Heart right ventricle (tissue), 16 donors: Measurements from ENCODE around the gene WDR1. TPM values are rescaled to one million over a fixed set of nuclear protein-coding genes. Genes with fewer than 3 reads are reported as not detected.

Experiments
- ATAC-seq, 8 donors: fragments of 200-7000 bp; cut with Tn5 transposase; one replicate each; pipeline ENCODE4 v1.9.1; 2020; ENCODE audit warnings: mild to moderate bottlenecking in 8 of 8, moderate library complexity in 8 of 8, moderate number of reproducible peaks in 1 of 8
- DNase-seq, 2 donors: peaks; one replicate each; pipeline ENCODE4 v3.0.0-alpha.2; 2020
- H3K27ac ChIP-seq, 10 donors: fragments of 200-600 bp; sonication (generic) in 2 of 10; one replicate each; pipeline versions ENCODE4 v1.5.0 to v1.8.0; 2020 to 2022; ENCODE audit warnings: mild to moderate bottlenecking in 3 of 10
- H3K27me3 ChIP-seq, 7 donors: fragments of 200-600 bp; one replicate each; pipeline ENCODE4 v1.8.0; 2021 to 2022; ENCODE audit warnings: mild to moderate bottlenecking in 2 of 7
- H3K36me3 ChIP-seq, 9 donors: fragments of 200-600 bp; sonication (generic) in 1 of 9; one replicate each; pipeline versions ENCODE4 v1.5.0 to v1.8.0; 2020 to 2022; ENCODE audit warnings: mild to moderate bottlenecking in 2 of 9
- H3K4me1 ChIP-seq, 9 donors: fragments of 200-600 bp; sonication (generic) in 1 of 9; one replicate each; pipeline versions ENCODE4 v1.5.0 to v1.8.0; 2020 to 2022; ENCODE audit warnings: mild to moderate bottlenecking in 4 of 9
- H3K4me3 ChIP-seq, 10 donors: fragments of 200-600 bp; sonication (generic) in 2 of 10; one replicate each; pipeline versions ENCODE4 v1.5.0 to v1.8.0; 2020 to 2022; ENCODE audit warnings: mild to moderate bottlenecking in 7 of 10, moderate library complexity in 2 of 10
- H3K9me3 ChIP-seq, 11 donors: fragments of 200-600 bp in 10 of 11; sonication (generic) in 2 of 11; one replicate each; pipeline versions ENCODE4 v1.5.0 to v1.8.0; 2013 to 2022; ENCODE audit warnings: mild to moderate bottlenecking in 2 of 11, control low read depth in 1 of 11, moderate library complexity in 1 of 11
- CTCF ChIP-seq, 9 donors: fragments of 200-600 bp; sonication (generic) in 2 of 9; IDR thresholded peaks; one replicate each; pipeline versions ENCODE4 v1.5.0 to v1.8.0; 2021 to 2022; ENCODE audit warnings: antibody characterized with exemption in 9 of 9, mild to moderate bottlenecking in 5 of 9, moderate library complexity in 1 of 9
- WGBS, 2 donors: extraction: QIAGEN DNeasy Blood & Tissue Kit; methylation state at CpG; one replicate each; pipeline ENCODE4 v1.1.7; 2013; ENCODE audit warnings: inconsistent platforms in 1 of 2; 5-methylcytosine and 5-hydroxymethylcytosine counted together
- intact Hi-C, 10 donors: fragments of 100-400 bp; cut with DNase I; formaldehyde crosslinking; loops; one replicate each; pipeline versions ENCODE4 v1.11.1 to v1.14.2; 2022
- microRNA-seq, 2 donors: library from miRNA; unstranded; fragments of <30 nt; microRNA quantifications; one replicate each; pipeline ENCODE4 v1.2.0, GENCODE V29; 2021
- polyA plus RNA-seq, 2 donors: library from polyadenylated mRNA; stranded (reverse); fragments of 200-250 nt; gene quantifications; one replicate each; pipeline ENCODE4 v1.2.3, GENCODE V29; 2013
- total RNA-seq, 10 donors: library from RNA; stranded (reverse); fragmentation: NEBNext Ultra II Directional in 3 of 10; extraction: Animal tissue kit (Norgen Biotek cat#: 25700) in 3 of 10; gene quantifications; one replicate each; pipeline versions ENCODE4 v1.2.1 to v1.2.4, GENCODE V29; 2021 to 2023
- donor health status: Arrhythmogenic right ventricular cardiomyopathy.
- donor health status: ischemic (EF 13 %, LVEDD 7.1; RV severe dilation, severe dysfunction).
- donor health status: healthy with polysubstance abuse.
- donor health status: DM: no; HTN: yes; CAD: no.
- donor health status: DM: no; HTN: no; CAD: no.
- donor health status: ischemic (EF 25% LVEDD 6.9; RV normal size, moderate dysfunction).
- donor health status: ischemic (EF 25% LVEDD 5.7; RV mildly dilated, moderate dysfunction).
- donor health status: healthy.
- donor health status: DM: yes; HTN: yes; CAD: no.
- donor health status: Ischemic cardiomyopathy.
- donor health status: ischemic (EF 35%, LVEDD 5.7; RV mildly dilated, moderate dysfunction).
- donor health status: nonischemic (EF 11% LVEDD 7.7; RV severe dilation, severe dysfunction).
- donor health status: DM: yes; HTN: yes; CAD: no.
- donor health status: PGD.
- donor health status: ischemic (EF 29% LVEDD 5.4; RV normal size, mild dysfunction).
- donor health status: nonischemic (EF 23%, LVEDD 6.1; RV moderate dilation, normal function).

WDR1 gene
- total and polyA plus RNA-seq, 12 donors, result 51.9 to 302 (median 177) TPM

GRCh38 chr4:10026485-10026884 lies 90.1 kb downstream of the WDR1 start:
- no peak for DNase-seq
- intact Hi-C loops, result loop anchor here in 2 of 10 donors (10.0 kb wide), 1 partner anchor 88 kb away; the partner anchor contains the start of gene WDR1 (in 2 of the 2)
- no peak for TF ChIP-seq CTCF (IDR thresholded peaks at IDR 0.05)
- 86% methylated on average over 9 of the region's 9 CpGs for WGBS, 2 donors
- Histone ChIP-seq H3K4me1 (peaks cover 13 to 55% (median 28%) of the 10 kb centered on the region in 9 donors), H3K36me3 (no peaks in the 10 kb centered on the region), H3K27me3 (no peaks in the 10 kb centered on the region), H3K4me3 (no peak overlapping the region), H3K9me3 (no peaks in the 10 kb centered on the region), H3K27ac (no peak overlapping the region)
- ATAC-seq, result no peak

GRCh38 chr4:10025230-10025806 lies 91.3 kb downstream of the WDR1 start:
- H3K4me3 ChIP-seq, result no peak overlapping the region
- no peak overlapping the region for H3K27ac ChIP-seq
- H3K27me3 ChIP-seq, result no peaks in the 10 kb centered on the region
- no peak for ATAC-seq
- no peak for DNase-seq
- no peaks in the 10 kb centered on the region for H3K9me3 ChIP-seq
- WGBS, 2 donors, result 74 to 81% methylated on average over 3 of the region's 3 CpGs
- TF ChIP-seq CTCF (IDR thresholded peaks at IDR 0.05), result no peak
- no peaks in the 10 kb centered on the region for H3K36me3 ChIP-seq
- H3K4me1 ChIP-seq, result peaks cover 6 to 55% (median 28%) of the 10 kb centered on the region in 9 donors
- intact Hi-C loops, result loop anchor here in 2 of 10 donors (2.0 to 10.0 kb wide), 2 partner anchors 29 to 89 kb away; partner anchors contain the start of gene WDR1 (in 2 of the 2)

Small RNA genes within 50 kb of the gene (microRNA-seq; reads per million reads assigned to microRNA genes)
- gene MIR3138, result 1.0 to 1.2 reads per million in 2 donors

Other genes starting within 250 kb of the WDR1 start
- gene SLC2A9, start 95.3 kb downstream of the WDR1 start, total RNA-seq, result 10 to 100 TPM in 2 of 10 donors, 1 to 10 TPM in 8; 3.2 to 10.9 (median 5.8) TPM
- gene SLC2A9, start 95.3 kb downstream of the WDR1 start, polyA plus RNA-seq, result 1 to 10 TPM; 3.1 to 3.8 TPM